MG63 (cell line): ENCODE data around the gene LAMA2. TPM values are rescaled to one million over a fixed set of nuclear protein-coding genes. Genes with fewer than 3 reads are reported as not detected.

ENCODE experiments used
- DNase-seq: peaks from one replicate; pipeline ENCODE4 v3.0.0-alpha.2; 2020
- H3K27me3 ChIP-seq: fragments of 250-450 bp; sonication (Bioruptor Pico); 2 replicates; pipeline ENCODE4 v1.5.1; 2020; ENCODE audit warnings: mild to moderate bottlenecking, moderate library complexity
- H3K36me3 ChIP-seq: fragments of 250-450 bp; sonication (Bioruptor Pico); 2 replicates; pipeline ENCODE4 v1.5.1; 2020; ENCODE audit warnings: mild to moderate bottlenecking, moderate library complexity
- H3K4me3 ChIP-seq: fragments of 250-450 bp; sonication (Bioruptor Pico); 2 replicates; pipeline ENCODE4 v1.5.1; 2020; ENCODE audit warnings: mild to moderate bottlenecking, moderate library complexity
- H3K9me3 ChIP-seq: fragments of 250-450 bp; sonication (Bioruptor Pico); 2 replicates; pipeline ENCODE4 v1.5.1; 2020; ENCODE audit warnings: mild to moderate bottlenecking, moderate library complexity
- total RNA-seq: library from RNA; depleted of rRNA; stranded (reverse); fragments of >200 nt; shearing (Covaris generic); gene quantifications from 2 replicates; pipeline ENCODE4 v1.2.3, GENCODE V29; 2014; ENCODE audit warnings: low replicate concordance

The LAMA2 gene
- total RNA-seq, 1 experiment from 2014 or later, result 8.5 TPM

DNA sequence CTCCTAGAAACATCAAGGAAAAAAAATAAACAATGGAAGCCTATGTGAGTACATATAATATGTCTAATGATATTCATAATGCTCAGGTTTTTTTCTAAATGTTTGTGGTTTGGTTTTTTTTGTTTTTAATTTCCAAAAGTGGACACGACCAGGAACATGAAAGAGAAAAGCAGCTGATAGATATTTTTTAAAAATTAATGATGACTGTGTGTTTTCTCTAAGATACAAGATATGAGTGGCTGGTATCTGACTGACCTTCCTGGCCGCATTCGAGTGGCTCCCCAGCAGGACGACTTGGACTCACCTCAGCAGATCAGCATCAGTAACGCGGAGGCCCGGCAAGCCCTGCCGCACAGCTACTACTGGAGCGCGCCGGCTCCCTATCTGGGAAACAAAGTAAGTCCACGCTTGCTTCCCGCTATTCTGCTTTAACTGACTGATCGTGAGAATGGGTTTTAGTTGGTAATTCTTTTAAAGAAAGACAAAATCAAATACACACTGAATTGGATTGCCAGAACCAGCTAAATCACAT lies 309.6 kb downstream of the LAMA2 start:
- no peaks in the 10 kb centered on the region for H3K27me3 ChIP-seq

DNA sequence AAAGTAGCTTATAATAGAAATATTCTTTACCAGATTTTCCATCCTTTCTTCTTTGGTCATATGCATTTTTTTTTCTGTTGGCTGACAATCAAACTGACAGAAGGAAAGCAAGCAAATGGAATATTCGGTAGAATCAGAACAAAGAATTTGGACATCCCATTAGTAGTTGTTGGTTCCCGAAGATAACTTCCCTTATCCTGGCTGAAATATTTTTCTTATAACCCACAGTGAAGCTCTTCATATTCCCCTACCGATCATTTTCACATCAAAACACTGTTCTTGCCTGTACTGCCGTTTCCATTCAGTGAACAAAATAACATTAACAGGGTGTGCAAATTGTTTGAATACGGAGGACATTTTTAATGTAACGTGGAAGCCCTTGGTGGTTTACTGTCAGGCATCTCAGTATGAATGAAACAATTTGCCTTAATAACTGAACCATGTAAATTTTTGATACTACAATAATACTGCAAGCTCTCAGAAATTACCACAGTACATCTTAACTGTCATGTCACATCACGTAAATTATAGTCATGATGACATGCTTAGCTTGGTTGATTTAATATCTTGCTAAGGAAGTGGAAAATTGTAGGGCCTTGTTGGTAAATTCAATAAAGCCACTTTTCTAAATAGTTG lies 311.5 kb downstream of the LAMA2 start:
- H3K36me3 ChIP-seq, result no peaks in the 10 kb centered on the region; the same call in 1 of the 2 replicates
- DNase-seq, result no peak
- H3K27me3 ChIP-seq, result no peaks in the 10 kb centered on the region
- no peak overlapping the region for H3K4me3 ChIP-seq
- peaks cover 3% of the 10 kb centered on the region; the same call in 1 of the 2 replicates for H3K9me3 ChIP-seq

More for the DNA sequence above, 309.6 kb downstream of the LAMA2 start:
- no peaks in the 10 kb centered on the region; the same call in 1 of the 2 replicates for H3K36me3 ChIP-seq
- H3K9me3 ChIP-seq, result peaks cover 4% of the 10 kb centered on the region; the same call in 1 of the 2 replicates
- DNase-seq, result no peak
- no peak overlapping the region for H3K4me3 ChIP-seq

DNA sequence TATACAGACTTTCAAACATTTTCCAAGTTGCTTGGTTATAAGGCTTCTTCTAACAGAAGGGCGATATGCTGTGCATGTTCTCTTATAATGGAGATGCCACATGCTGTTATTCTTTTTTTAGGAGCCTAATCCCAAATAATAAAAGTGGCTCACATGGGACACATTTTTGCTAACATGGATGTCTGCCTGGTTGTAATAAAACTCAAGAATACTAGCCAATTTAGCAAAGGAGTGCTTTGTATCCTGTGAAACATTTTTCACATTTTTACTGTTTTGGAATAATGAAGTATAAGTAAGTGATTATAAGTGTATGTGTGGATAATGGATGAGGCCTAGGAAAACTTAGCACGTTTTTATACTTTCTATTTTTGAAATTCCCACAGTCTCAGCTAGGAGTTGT lies 312.2 kb downstream of the LAMA2 start:
- peaks cover 3% of the 10 kb centered on the region; the same call in 1 of the 2 replicates for H3K9me3 ChIP-seq
- no peaks in the 10 kb centered on the region for H3K27me3 ChIP-seq

DNA sequence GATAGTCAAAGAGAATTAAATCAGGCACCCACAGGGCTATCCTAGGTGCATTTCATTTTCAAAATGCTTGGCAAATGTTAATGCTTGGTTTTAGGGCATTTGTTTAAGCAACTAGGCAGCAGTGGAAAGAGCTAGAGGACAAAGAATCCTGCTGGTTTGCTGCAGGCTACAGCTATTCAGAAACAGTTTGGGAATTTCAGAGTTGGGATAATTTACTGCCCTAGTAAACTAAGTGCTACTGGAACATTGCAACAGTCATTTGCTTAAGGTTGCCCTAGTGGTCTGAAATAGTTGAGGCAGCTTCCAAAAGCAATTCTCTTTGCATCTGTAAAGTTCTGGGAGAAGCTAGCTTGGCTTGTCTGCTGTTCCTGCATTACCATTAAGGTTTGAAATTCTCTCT lies 312.7 kb downstream of the LAMA2 start:
- peaks cover 3% of the 10 kb centered on the region; the same call in 1 of the 2 replicates for H3K9me3 ChIP-seq
- no peak for DNase-seq
- H3K4me3 ChIP-seq, result no peak overlapping the region
- H3K36me3 ChIP-seq, result no peaks in the 10 kb centered on the region; the same call in 1 of the 2 replicates
- H3K27me3 ChIP-seq, result no peaks in the 10 kb centered on the region

More for the DNA sequence above, 312.2 kb downstream of the LAMA2 start:
- no peaks in the 10 kb centered on the region; the same call in 1 of the 2 replicates for H3K36me3 ChIP-seq
- H3K4me3 ChIP-seq, result no peak overlapping the region
- no peak for DNase-seq

DNA sequence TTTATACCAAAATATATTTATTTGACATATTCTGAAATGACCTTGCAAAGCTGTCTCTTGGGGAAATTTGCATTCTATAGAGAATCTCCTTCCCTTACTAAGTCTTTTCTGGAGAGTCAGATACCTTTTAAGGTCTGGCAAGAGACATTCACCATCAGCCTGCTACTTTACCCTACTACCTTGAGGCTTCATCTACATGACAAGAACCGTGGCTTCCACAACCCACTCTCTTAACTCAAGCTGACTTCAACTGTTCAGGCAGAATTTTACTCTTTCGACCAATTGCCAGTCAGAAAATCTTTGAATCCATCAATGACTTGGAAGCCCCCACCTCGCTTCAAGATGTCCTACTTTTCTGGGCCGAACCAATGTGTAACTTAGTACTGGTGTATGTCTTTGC lies 314.2 kb downstream of the LAMA2 start:
- no peak for DNase-seq
- Histone ChIP-seq H3K9me3 (peaks cover 3% of the 10 kb centered on the region; the same call in 1 of the 2 replicates), H3K27me3 (no peaks in the 10 kb centered on the region), H3K36me3 (no peaks in the 10 kb centered on the region; the same call in 1 of the 2 replicates), H3K4me3 (no peak overlapping the region)

DNA sequence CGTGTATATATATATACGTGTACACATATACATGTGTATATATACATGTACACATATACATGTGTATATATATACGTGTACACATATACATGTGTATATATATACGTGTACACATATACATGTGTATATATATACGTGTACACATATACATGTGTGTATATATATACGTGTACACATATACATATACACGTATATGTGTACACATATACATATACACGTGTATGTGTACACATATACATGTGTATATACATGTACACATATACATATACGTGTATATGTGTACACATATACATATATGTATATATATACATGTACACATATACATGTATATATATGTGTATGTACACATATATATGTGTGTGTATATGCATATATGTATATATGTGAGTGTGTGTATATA lies 317.2 kb downstream of the LAMA2 start:
- Histone ChIP-seq H3K4me3 (no peak overlapping the region), H3K36me3 (no peaks in the 10 kb centered on the region; the same call in 1 of the 2 replicates), H3K9me3 (no peaks in the 10 kb centered on the region), H3K27me3 (no peaks in the 10 kb centered on the region)
- no peak for DNase-seq

DNA sequence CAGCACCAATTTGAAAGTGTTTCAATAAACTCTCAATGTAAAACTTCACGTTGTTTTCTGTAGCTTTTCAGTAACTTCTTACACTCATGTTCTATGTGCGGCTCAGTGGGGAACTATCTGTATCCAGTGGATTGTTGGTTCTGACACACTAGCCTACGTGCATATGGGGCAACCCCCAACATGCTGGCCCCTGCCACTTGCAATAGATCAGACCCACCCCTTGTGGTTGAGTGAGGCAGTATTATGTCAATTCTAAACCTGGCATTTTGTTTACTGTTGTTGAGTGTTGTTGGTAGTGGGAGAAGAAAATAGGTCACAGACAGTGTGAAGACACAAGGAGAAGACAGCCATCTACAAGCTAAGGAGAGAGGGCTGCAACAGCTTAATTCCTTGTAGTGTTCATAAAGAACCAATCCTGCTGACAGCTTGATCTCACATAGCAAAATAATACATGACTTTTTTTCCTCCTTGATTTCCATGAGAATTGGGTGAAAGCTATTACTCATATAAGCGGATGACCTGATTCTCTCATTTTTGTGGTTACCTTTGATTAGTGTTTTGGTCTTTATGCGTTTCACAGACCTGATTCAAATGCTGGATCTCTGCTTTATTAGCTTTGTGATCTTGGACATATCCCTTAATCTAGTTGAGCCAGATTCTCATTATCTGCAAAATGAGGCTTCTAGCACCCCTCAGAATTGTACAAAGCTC lies 320.4 kb downstream of the LAMA2 start:
- H3K4me3 ChIP-seq, result no peak overlapping the region
- H3K36me3 ChIP-seq, result no peaks in the 10 kb centered on the region
- H3K9me3 ChIP-seq, result no peaks in the 10 kb centered on the region
- DNase-seq, result no peak
- H3K27me3 ChIP-seq, result no peaks in the 10 kb centered on the region

DNA sequence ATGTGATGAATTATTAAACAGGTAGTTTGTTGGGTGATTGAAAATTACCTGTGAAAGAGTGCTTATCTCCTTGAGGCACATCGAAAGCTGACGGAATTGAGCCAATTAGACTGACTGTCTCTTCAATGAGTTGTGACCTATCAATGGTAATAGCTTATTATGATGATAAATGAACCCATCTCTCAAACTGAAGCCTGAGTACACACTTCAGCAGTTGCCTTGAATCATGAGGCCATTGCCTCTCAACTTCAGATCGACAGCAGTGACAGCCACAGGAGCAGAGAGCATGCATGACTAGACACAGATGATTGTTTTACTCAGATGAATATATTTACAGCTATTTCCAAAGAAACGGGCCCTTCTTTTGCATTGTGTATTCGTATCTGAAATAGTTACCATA lies 323.9 kb downstream of the LAMA2 start:
- H3K9me3 ChIP-seq, result no peaks in the 10 kb centered on the region
- no peak for DNase-seq
- no peaks in the 10 kb centered on the region for H3K27me3 ChIP-seq
- H3K4me3 ChIP-seq, result no peak overlapping the region
- H3K36me3 ChIP-seq, result no peaks in the 10 kb centered on the region

DNA sequence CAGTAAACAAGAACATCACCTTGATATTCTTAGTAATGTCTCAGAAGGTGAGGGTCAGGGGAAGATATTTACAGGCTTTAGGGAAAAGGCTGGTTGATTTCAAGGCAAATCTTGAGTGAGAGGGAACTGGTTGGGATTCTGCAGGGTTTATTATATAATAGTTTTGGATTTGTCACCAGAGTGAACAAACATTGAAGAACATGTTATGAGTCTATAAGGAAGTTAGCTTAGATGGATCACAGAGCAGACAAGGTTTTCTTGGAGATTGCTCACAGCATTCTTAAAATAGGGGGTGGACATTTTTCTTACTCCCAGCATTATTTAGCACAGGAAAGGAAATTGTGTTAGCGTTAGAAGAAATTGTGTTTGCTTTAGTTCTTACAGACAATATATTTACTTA lies 324.9 kb downstream of the LAMA2 start:
- Histone ChIP-seq H3K4me3 (no peak overlapping the region), H3K36me3 (no peaks in the 10 kb centered on the region), H3K9me3 (no peaks in the 10 kb centered on the region), H3K27me3 (no peaks in the 10 kb centered on the region)
- DNase-seq, result no peak

DNA sequence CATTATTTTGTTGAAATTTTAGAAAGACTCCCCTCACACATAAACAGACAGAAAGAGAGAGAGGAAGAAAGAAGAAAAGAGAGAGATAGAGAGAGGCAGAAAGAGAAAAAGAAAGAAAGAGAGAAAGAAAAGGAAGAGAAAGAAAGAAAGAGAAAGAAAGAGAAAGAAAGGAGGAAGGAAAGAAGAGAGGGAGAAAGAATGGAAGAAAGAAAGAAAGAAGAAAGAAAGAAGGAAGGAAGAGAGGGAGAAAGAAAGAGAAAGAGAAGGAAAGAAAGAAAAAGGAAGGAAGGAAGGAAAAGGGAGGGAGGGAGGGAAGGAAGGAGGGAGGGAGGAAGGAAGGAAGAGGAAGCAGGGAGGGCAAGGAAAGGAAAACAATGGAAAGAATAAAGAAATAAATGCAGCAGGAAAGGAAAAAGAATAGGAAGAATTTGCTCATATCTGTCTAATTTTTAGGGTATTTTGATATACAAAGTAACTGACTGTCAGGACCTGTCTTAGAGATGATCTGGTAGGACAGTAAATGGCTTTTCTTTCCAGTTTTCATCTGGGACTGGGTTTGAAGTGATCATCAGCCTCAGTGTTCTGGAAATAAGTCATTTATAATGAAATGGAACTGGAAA lies 325.6 kb downstream of the LAMA2 start:
- H3K4me3 ChIP-seq, result no peak overlapping the region
- H3K27me3 ChIP-seq, result no peaks in the 10 kb centered on the region

DNA sequence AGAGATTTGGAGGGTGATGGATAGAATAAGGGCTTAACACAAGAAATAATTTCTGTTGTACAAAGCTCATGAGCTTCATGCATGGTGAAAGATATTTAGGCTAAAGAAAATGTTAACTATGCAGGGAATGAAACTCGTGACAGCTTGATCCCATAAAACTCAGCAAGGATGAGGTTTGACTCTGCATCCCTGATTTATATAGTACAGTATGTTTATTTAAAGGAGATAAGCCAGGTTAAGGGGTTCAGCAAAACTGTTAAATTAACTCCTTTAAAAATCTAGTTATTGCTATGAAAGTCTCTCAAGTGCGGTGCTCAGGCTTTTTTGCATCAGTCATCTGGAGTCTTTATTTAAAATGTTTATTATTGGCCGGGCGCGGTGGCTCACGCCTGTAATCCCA lies 326.4 kb downstream of the LAMA2 start:
- Histone ChIP-seq H3K4me3 (no peak overlapping the region), H3K9me3 (no peaks in the 10 kb centered on the region), H3K36me3 (no peaks in the 10 kb centered on the region), H3K27me3 (no peaks in the 10 kb centered on the region)
- DNase-seq, result no peak

More for the DNA sequence above, 325.6 kb downstream of the LAMA2 start:
- no peaks in the 10 kb centered on the region for H3K36me3 ChIP-seq
- DNase-seq, result no peak
- no peaks in the 10 kb centered on the region for H3K9me3 ChIP-seq

DNA sequence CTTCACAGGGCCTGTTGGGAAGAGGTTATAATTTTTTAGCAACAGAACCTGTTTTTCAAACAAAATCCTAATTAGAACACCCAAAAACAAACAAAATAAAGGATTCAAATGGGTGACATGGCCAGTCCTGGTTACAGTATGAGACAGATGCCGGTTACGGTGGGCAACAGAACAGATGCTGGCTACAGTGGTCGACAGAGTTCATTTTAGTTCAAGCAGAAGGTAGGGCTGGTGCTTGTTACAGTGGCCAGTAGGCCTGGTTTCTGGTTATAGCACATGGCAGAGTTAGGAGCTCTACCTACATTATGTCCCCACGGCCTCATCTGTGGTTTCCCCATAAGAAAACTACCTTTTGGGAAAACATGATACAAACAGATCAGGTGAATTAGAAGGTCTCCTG lies 327.7 kb downstream of the LAMA2 start:
- Histone ChIP-seq H3K9me3 (no peaks in the 10 kb centered on the region), H3K36me3 (no peaks in the 10 kb centered on the region), H3K27me3 (no peaks in the 10 kb centered on the region), H3K4me3 (no peak overlapping the region)
- DNase-seq, result no peak

DNA sequence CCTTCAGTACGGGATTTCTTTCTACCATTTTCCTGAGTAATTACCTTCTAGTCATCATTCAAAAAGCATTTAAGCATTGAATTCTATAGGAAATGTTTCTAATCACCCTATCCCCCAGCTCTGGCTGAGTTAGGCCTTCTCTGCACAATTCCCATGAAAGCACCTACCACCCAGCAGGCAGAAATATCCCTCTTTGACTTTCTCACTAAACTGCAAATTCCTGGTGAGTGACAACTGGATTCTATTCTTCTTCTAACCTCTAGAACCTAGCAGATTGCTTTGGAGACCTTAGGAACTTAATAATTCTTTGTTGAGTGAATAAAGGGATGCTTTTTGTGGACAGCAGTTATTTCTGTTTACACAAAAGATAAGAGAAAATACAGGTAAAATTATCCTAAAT lies 328.7 kb downstream of the LAMA2 start:
- no peak overlapping the region for H3K4me3 ChIP-seq
- no peaks in the 10 kb centered on the region for H3K27me3 ChIP-seq
- H3K36me3 ChIP-seq, result no peaks in the 10 kb centered on the region
- H3K9me3 ChIP-seq, result no peaks in the 10 kb centered on the region
- no peak for DNase-seq

DNA sequence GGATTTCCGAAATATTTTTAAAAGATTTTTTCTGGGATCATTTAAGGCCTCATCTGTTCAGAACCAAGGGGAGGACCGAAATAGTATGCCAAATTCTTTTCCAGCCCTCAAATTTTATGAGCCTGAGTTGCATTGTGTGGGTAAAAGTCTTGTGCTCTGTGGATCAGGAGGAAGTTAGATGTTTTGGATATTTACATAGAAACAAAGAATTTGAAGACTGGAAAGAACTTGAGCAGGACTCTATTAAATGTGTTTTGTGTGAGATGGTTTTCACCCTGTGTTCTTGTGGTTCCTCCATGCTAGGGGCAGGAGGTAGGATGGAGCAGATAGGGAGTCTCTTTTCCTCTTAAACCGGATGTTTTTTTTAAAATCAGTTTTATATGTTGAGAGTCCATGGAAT lies 329.1 kb downstream of the LAMA2 start:
- Histone ChIP-seq H3K27me3 (no peaks in the 10 kb centered on the region), H3K36me3 (no peaks in the 10 kb centered on the region), H3K9me3 (no peaks in the 10 kb centered on the region), H3K4me3 (no peak overlapping the region)
- no peak for DNase-seq

DNA sequence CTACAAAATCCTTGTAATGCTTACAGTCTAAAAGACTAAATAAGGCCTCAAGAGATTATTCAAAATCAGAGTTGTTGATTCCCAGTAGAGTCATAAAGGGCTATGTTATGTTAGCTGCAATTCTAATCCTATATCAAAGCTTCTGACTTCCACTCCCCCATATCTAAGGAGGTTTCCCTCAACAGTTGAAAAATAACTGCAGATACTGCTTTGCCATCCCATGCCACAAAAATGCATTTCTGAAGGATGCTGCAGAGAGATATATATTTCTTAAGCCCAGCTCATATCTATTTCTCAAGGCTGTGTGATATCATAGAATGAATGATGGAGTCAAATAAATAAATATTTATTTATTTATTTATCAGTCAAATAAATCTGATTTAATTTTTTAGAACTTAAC lies 332.3 kb downstream of the LAMA2 start:
- H3K27me3 ChIP-seq, result no peaks in the 10 kb centered on the region
- no peak for DNase-seq
- H3K4me3 ChIP-seq, result no peak overlapping the region
- no peaks in the 10 kb centered on the region for H3K9me3 ChIP-seq
- H3K36me3 ChIP-seq, result no peaks in the 10 kb centered on the region

DNA sequence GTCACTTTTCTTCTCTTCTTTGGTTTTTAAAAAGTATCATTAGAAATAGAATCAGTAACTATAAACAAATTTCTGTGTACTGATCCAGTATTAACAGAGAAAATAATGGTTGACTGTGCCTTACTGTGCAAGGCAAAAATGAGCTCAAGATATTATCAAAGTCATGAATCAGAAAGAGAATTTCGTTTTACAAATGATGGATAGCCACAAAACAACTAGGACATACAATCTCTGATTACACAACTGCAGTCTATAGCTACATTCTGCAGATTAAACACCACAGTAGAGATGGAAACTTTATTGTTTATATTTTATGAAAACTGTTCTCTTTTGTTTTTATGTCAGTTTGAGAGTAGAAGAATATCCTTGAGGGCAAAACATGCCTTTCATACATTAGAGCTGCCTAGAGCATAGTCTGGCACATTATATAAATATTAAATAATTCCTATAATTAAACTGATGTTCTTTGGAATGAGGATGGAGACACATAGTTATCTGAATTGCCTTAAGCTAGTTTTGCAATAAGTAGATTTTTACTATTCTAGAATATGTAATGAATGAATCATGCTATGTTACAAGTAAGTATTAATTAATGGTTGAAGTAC lies 333.1 kb downstream of the LAMA2 start:
- no peaks in the 10 kb centered on the region for H3K9me3 ChIP-seq
- no peaks in the 10 kb centered on the region for H3K27me3 ChIP-seq
- no peaks in the 10 kb centered on the region for H3K36me3 ChIP-seq
- no peak for DNase-seq
- H3K4me3 ChIP-seq, result no peak overlapping the region

DNA sequence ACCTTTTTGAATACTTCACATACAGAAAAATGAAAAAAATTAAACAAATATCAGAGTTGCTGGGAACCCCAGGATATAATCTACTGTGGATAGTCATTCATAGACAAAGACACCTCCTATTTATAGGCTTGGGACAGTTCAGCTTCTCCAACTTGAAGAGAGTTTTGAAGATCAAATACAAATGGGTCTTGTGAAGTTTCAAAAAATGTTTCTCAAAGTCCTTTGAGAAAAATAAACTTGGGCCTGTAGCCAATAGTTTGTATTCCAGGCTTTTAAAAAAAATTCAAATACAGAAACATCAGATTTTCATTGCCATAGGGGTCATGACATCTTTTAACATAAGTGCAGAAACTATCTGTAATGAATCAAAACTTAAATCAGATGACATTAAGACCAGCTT lies 334.8 kb downstream of the LAMA2 start:
- no peaks in the 10 kb centered on the region for H3K27me3 ChIP-seq
- no peak overlapping the region for H3K4me3 ChIP-seq
- no peaks in the 10 kb centered on the region for H3K36me3 ChIP-seq
- no peaks in the 10 kb centered on the region for H3K9me3 ChIP-seq
- no peak for DNase-seq
